ENCODE data around the gene GPR27. TPM values are rescaled to one million over a fixed set of nuclear protein-coding genes. Genes with fewer than 3 reads are reported as not detected.

GPR27 gene
- total and polyA plus RNA-seq, 8 donors = 0.83 to 6.4 (median 1.8) TPM

- WGBS, 2 donors = 21 to 30% methylated on average over 3 of the region's 3 CpGs
- H3K4me1 ChIP-seq = no peaks in the 10 kb centered on the region
- peaks cover 0 to 13% (median 0%) of the 10 kb centered on the region in 4 donors for H3K27me3 ChIP-seq
- FAIRE-seq (no peak), ATAC-seq (no peak), DNase-seq (no peak)
- H3K36me3 ChIP-seq = no peaks in the 10 kb centered on the region
- H3K27ac ChIP-seq = no peak overlapping the region
- H3K9me3 ChIP-seq = no peaks in the 10 kb centered on the region
- TF ChIP-seq CTCF (IDR thresholded peaks at IDR 0.05) = no peak
- no peak overlapping the region for H3K4me3 ChIP-seq
- intact Hi-C loops (cut with DNase I) = no loop called here
Observed at GRCh38 chr3:71800023-71800422, 46.4 kb downstream of the GPR27 start.

GRCh38 chr3:71801986-71802385 lies 48.3 kb downstream of the GPR27 start:
- no peak overlapping the region for H3K27ac ChIP-seq
- no peaks in the 10 kb centered on the region for H3K4me1 ChIP-seq
- H3K27me3 ChIP-seq = peaks cover 0 to 13% (median 0%) of the 10 kb centered on the region in 4 donors
- H3K4me3 ChIP-seq = no peak overlapping the region
- ATAC-seq = no peak
- DNase-seq = no peak
- H3K36me3 ChIP-seq = no peaks in the 10 kb centered on the region
- WGBS, 2 donors = 84 to 89% methylated on average over 2 of the region's 2 CpGs
- no peaks in the 10 kb centered on the region for H3K9me3 ChIP-seq
- TF ChIP-seq CTCF (IDR thresholded peaks at IDR 0.05) = no peak
- intact Hi-C loops (cut with DNase I) = no loop called here
- FAIRE-seq = no peak

- Histone ChIP-seq H3K4me3 (no peak overlapping the region), H3K4me1 (no peaks in the 10 kb centered on the region), H3K27ac (no peak overlapping the region), H3K36me3 (no peaks in the 10 kb centered on the region), H3K27me3 (peaks cover 0 to 13% (median 0%) of the 10 kb centered on the region in 4 donors), H3K9me3 (no peaks in the 10 kb centered on the region)
- WGBS, 2 donors = 84 to 88% methylated on average over 3 of the region's 3 CpGs
- ATAC-seq (no peak), DNase-seq (no peak), FAIRE-seq (no peak)
- intact Hi-C loops (cut with DNase I) = no loop called here
- no peak for TF ChIP-seq CTCF (IDR thresholded peaks at IDR 0.05)
Observed at GRCh38 chr3:71803248-71803647, 49.6 kb downstream of the GPR27 start.

DNA sequence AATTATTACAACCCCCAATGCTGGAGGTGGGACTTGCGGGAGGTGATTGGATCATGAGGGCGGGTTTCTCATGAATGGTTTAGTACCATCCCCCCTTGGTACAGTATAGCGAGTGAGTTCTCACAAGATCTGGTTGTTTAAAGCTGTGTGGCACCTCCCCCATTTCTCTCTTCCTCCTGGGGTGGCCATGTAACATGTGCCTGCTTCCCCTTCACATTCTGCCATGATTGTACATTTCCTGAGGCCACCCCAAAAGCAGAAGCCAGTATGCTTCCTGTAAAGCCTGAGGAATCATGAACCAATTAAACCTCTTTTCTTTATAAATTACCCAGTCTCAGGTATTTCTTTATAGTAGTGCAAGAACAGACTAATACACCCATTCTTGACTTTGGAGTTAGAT lies 51.5 kb downstream of the GPR27 start:
- Histone ChIP-seq H3K4me3 (no peak overlapping the region), H3K27me3 (peaks cover 0 to 13% (median 0%) of the 10 kb centered on the region in 4 donors), H3K4me1 (no peaks in the 10 kb centered on the region), H3K27ac (no peak overlapping the region), H3K9me3 (no peaks in the 10 kb centered on the region), H3K36me3 (no peaks in the 10 kb centered on the region)
- no peak for DNase-seq
- no peak for TF ChIP-seq CTCF (IDR thresholded peaks at IDR 0.05)
- intact Hi-C loops (cut with DNase I) = no loop called here
- peak in 2 of 4 donors; percentile 12 to 31 for ATAC-seq
- FAIRE-seq = no peak
- whole genome bisulfite sequencing, 2 donors = 95 to 97% methylated on average over 3 of the region's 3 CpGs

DNA sequence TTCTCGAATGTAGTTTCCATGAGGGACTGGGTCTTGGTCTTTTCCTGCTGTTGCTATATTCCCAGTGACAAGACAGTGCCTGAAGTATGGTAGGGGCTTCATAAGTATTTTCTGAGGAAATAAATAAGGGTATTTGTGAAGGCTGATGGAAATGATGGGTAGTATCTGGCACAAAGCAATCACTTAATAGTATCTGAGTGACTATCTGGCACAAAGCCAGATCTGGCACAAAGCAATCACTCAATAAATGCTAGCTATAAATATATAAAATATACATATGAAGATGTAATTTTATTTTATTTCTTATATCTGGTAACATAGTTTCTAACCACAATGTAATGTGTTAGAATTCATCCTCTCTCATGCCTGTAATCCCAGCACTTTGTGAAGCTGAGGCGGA lies 52.0 kb downstream of the GPR27 start:
- Histone ChIP-seq H3K9me3 (no peaks in the 10 kb centered on the region), H3K27ac (no peak overlapping the region), H3K4me3 (no peak overlapping the region), H3K36me3 (no peaks in the 10 kb centered on the region), H3K4me1 (no peaks in the 10 kb centered on the region), H3K27me3 (peaks cover 0 to 12% (median 0%) of the 10 kb centered on the region in 4 donors)
- DNase-seq (no peak), FAIRE-seq (no peak), ATAC-seq (no peak)
- 83 to 89% methylated on average over 2 of the region's 2 CpGs for WGBS, 2 donors
- TF ChIP-seq CTCF (IDR thresholded peaks at IDR 0.05) = no peak
- intact Hi-C loops (cut with DNase I) = no loop called here

Other genes with a start within 250 kb of the GPR27 start
- 10 to 100 TPM; 34.8 to 74.1 (median 45.1) TPM for gene FOXP1, start 170.1 kb upstream of the GPR27 start, total RNA-seq
- gene FOXP1, start 170.1 kb upstream of the GPR27 start, polyA plus RNA-seq = 10 to 100 TPM; 13.4 to 17.8 TPM
- 10 to 100 TPM; 13.2 to 17.3 (median 14.8) TPM for gene EIF4E3, start 28.5 kb upstream of the GPR27 start, total RNA-seq
- 1 to 10 TPM; 4.1 to 7.3 TPM for gene EIF4E3, start 28.5 kb upstream of the GPR27 start, polyA plus RNA-seq
- under 1 TPM in 3 of 6 donors, not detected in 3; 0.25 to 0.46 (median 0.43) TPM for gene PROK2, start 31.3 kb downstream of the GPR27 start, total RNA-seq
- gene PROK2, start 31.3 kb downstream of the GPR27 start, polyA plus RNA-seq = under 1 TPM in 1 of 2 donors, not detected in 1; 0.09 TPM

All from pancreas (tissue), 10 donors.